ENCODE results near the gene KLF9. TPM values are rescaled to one million over a fixed set of nuclear protein-coding genes. Genes with fewer than 3 reads are reported as not detected.

The KLF9 gene
- total and polyA plus RNA-seq, 9 of the 15 experiments (the other 6 are each of a cell fraction or from before 2014, with no cell fraction given) = 3.3 to 11.9 (median 6.9) TPM

- in situ Hi-C loops (cut with MboI) (no loop called here), intact Hi-C loops (cut with micrococcal nuclease) (no loop called here)
- H3K27ac ChIP-seq (ENCODE audit: extremely low read depth, low read depth, low read length) = no peak overlapping the region
- H3K4me2 ChIP-seq (ENCODE audit: insufficient read depth, low read length) = no peak overlapping the region
- no TSS peak for BruUV-seq (replicated peaks)
- H3K9ac ChIP-seq (ENCODE audit: insufficient read depth in 1 of 2, low read depth in 2 of 2, low read length in 2 of 2) = no peak overlapping the region
- 87% methylated on average over 11 of the region's 23 CpGs for WGBS (ENCODE audit: insufficient coverage, low coverage, missing lambda C conversion rate)
- FAIRE-seq (no peak), DNase-seq (ENCODE audit: extremely low read depth in 1 of 4, low spot score in 3 of 4) (no peak), ATAC-seq (no peak)
- peaks cover 40% of the 10 kb centered on the region for H3K79me2 ChIP-seq (ENCODE audit: control insufficient read depth, insufficient read depth, low read length)
- no peak overlapping the region for H2AFZ ChIP-seq (ENCODE audit: low read depth, low read length)
- no peaks in the 10 kb centered on the region for H3K27me3 ChIP-seq (ENCODE audit: control insufficient read depth in 2 of 2, insufficient read depth in 2 of 2, low read length in 2 of 2)
- ChIA-PET CTCF (ENCODE audit: low intra/inter-chr PET ratio) (no interaction called here), POLR2A (interaction anchor here (1.3 kb wide), 1 partner anchor 16 kb away, joined by 4 read pairs; no protein-coding TSS in a partner anchor)
- no peaks in the 10 kb centered on the region for H3K9me3 ChIP-seq (replicated peaks; ENCODE audit: control insufficient read depth, insufficient read depth, low read depth, low read length)
- no peaks in the 10 kb centered on the region; a peak in 1 of 5 replicates for H3K4me1 ChIP-seq (replicated peaks in 1 of 2; ENCODE audit: control insufficient read depth in 2 of 2, insufficient read depth in 2 of 2, low read length in 2 of 2)
- no peak overlapping the region for H3K4me3 ChIP-seq
- peaks cover 22% of the 10 kb centered on the region for H4K20me1 ChIP-seq (replicated peaks; ENCODE audit: control insufficient read depth, insufficient read depth, low read length)
- H3K36me3 ChIP-seq (ENCODE audit: control insufficient read depth, insufficient read depth, low read length) = peaks cover 20% of the 10 kb centered on the region; the same call in 1 of the 3 replicates
- no peaks in the 10 kb centered on the region for H3K9me1 ChIP-seq (ENCODE audit: control insufficient read depth, insufficient read depth, low read length)
- TF ChIP-seq MYC (IDR thresholded peaks at IDR 0.05; ENCODE audit: low read depth, low read length) (no peak), MYC (CRISPR knock-in tag; IDR thresholded peaks at IDR 0.05; ENCODE audit: borderline replicate concordance, low read depth) (no peak), CLOCK (CRISPR knock-in tag; IDR thresholded peaks at IDR 0.05; ENCODE audit: borderline replicate concordance) (no peak), FOSL1 (tag; conservative IDR thresholded peaks at IDR 0.05) (no peak), ZNF707 (CRISPR knock-in tag; conservative IDR thresholded peaks at IDR 0.05) (no peak), KLF16 (IDR thresholded peaks at IDR 0.05) (no peak), ZBTB34 (CRISPR knock-in tag; IDR thresholded peaks at IDR 0.05) (no peak), EHMT2 (IDR thresholded peaks at IDR 0.05) (no peak), PCBP2 (IDR thresholded peaks at IDR 0.05; ENCODE audit: low read depth, low read length, poor library complexity, severe bottlenecking) (no peak), THRB (CRISPR knock-in tag; conservative IDR thresholded peaks at IDR 0.05) (no peak), ZNF785 (CRISPR knock-in tag; IDR thresholded peaks at IDR 0.05) (no peak), STAT6 (CRISPR knock-in tag; IDR thresholded peaks at IDR 0.05) (no peak), E2F3 (CRISPR knock-in tag; IDR thresholded peaks at IDR 0.05) (no peak), PRMT5 (CRISPR knock-in tag; IDR thresholded peaks at IDR 0.05) (no peak), EGR1 (conservative IDR thresholded peaks at IDR 0.05) (no peak), ZZZ3 (IDR thresholded peaks at IDR 0.05) (no peak)
Observed at GRCh38 chr9:70387663-70388062, 26.8 kb downstream of the KLF9 start.
